KBM-7 (cell line): ENCODE data around the gene SARDH.

ENCODE experiments used
- DNase-seq: peaks from one replicate; pipeline ENCODE4 v3.0.0-alpha.2; 2015
- in situ Hi-C: fragments of 300-500 bp; cut with MboI; formaldehyde crosslinking; loops from 2 replicates; pipeline ENCODE4 v1.14.3; 2020; ENCODE audit warnings: low sequenced_read_pairs, low pct_unique_long_range_greater_than_20kb, mixed read lengths

The SARDH gene

DNA sequence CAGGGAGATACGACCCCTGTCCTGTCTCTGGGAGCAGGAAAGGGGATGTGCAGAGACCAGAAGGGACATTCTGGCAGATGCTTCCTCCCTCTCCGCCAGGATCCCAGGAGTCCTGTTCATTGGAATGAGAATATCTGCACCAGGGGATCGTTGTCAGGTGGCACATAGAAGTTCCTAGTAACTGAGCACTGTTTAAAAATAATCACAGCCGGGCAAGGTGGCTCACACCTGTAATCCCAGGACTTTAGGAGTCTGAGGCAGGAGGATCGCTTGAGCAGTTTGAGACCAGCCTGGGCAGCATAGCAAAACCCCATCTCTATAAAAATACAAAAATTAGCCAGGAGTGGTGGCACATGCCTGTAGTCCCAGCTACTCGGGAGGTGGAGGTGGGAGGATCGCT, 12.3 kb downstream of the SARDH start:
- in situ Hi-C loops, result no loop called here

GRCh38 chr9:133718563-133719315, 19.4 kb downstream of the SARDH start:
- in situ Hi-C loops, result no loop called here

More for the DNA sequence above, 12.3 kb downstream of the SARDH start:
- DNase-seq, result no peak

GRCh38 chr9:133717113-133718031, 20.8 kb downstream of the SARDH start:
- in situ Hi-C loops, result no loop called here
- DNase-seq, result no peak

More at GRCh38 chr9:133718563-133719315, 19.4 kb downstream of the SARDH start:
- DNase-seq, result no peak

GRCh38 chr9:133716564-133717112, 21.5 kb downstream of the SARDH start:
- DNase-seq, result no peak
- in situ Hi-C loops, result no loop called here

GRCh38 chr9:133715866-133716563, 22.1 kb downstream of the SARDH start:
- in situ Hi-C loops, result no loop called here
- peak; percentile 14 for DNase-seq

DNA sequence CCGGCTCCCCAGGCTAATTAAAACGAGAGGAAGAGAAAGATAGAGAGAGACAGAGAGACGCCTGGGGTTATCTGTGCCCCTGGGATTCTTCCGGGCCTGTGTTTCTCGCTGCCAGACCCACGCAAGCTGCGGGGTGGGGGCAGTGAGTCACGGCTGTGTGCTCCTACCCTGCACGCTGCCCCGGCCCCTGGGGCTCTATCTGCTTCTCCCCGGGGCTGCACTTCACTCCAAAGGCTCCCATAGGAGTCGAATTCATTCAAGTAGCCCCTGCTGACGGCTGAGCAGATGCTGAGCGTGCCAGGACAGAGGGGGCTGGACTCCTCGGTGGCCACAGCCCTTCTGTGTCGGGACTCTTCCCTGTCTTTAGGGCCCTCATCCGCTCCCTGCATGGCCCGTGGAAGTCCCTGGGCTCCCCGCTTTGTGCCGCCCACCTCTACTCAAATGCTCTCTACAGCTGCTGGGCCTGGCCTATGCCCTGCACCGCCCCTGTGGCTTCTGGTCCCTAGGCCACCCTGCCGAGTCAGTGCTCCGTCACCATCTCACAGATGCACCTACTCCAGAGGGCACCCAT, 22.8 kb downstream of the SARDH start:
- no peak for DNase-seq
- in situ Hi-C loops, result no loop called here

DNA sequence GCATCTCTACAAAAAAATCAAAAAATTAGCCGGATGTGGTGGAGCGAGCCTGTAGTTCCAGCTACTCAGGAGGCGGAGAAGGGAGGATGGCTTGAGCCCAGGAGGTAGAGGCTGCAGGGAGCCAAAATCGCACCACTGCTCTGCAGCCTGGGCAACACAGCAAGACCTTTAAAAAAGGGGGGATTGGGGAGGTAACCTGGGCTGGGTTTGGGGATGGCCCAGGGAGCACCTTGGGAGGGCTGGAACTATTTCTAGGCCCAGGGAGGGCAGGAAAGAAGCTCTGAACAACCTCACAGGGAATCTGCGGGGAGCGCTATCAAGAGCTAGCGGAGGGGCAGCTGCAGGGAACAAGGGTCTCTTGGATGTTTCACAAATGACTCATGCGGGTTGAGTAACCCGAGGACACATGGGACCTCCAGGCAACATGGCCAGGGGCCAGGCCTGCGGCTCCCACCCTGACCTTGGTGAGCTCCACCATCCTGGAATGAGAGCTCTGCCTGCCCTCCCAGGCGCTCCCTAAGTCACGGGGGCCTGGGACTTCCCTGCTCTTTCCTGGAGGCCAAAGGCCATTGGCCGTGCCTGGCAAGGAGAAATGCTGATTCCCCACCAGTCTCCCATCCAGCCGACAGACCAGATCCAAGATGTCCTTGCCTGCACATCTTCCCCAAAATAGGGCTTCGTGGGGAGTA, 23.4 kb downstream of the SARDH start:
- no peak for DNase-seq
- in situ Hi-C loops, result no loop called here

DNA sequence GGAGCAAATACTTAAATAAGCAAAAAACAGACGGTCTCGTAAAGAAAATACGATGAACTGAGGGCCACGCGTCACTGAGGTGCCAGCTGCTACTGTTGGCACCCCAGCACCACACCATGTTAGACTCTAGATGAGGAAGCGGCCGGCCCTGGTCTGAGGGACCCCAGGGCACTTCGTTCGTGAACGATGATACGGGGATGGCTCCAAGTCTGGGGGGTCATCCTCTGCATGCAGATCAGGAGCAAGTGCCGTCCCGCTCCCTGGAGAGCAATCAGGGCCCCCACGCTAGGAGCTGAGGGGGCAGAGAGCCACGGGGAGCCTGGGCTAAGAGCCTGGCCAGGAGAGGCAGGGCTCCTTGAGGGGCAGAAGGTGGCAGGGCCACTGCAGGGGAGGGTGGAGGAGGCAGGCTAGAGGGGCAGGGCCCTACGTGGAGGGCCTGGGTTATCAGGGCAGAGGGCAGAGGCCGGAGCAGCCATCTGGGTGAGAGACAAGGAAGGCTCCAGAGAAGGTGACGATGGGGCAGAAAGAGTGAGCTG, 24.1 kb downstream of the SARDH start:
- DNase-seq, result no peak
- in situ Hi-C loops, result no loop called here

DNA sequence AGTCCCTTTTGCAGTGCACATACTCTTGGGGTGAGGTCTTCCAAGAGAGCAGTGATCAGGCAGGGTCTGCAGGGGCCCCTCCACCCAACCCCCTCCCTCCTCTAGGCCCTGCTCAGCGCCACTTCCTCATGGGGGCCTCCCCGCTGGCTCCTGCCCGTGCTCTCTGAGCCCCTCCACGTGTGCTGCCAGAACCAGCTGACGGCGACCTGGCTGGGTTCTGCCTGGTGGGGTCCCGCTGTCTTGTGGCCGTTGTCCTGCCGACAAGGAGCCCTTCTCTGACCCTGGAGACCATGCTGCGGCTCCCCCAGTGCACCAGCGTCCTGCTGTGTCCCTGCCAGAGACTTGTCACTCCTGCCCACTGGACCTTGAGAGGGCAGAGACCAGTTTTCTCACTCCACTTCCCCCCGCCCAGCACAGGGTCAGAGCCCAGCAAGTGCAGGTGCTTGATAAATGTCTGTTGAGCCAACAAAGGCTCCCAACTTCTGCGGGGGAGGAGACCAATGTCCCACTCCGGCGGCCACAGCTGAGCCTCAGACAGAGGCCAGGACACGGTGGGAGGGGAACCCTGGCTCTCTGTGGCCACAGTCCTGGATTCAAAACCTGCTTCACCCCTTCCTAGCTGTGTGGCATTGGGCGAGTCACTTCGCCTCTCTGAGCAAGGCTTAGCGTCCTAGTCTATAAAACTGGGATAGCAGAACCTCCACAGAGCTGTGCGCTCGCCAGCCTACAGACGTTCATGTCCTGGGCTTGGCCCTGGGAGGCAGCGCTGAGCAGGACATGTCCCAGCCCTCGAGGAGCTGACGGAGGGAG, 24.8 kb downstream of the SARDH start:
- in situ Hi-C loops, result no loop called here
- DNase-seq, result no peak

- no peak for DNase-seq
- in situ Hi-C loops, result no loop called here
Measured at GRCh38 chr9:133712221-133713100, 25.7 kb downstream of the SARDH start.

GRCh38 chr9:133711428-133712220, 26.5 kb downstream of the SARDH start:
- in situ Hi-C loops, result no loop called here
- DNase-seq, result no peak

- no peak for DNase-seq
- in situ Hi-C loops, result no loop called here
Measured at GRCh38 chr9:133710661-133711427, 27.3 kb downstream of the SARDH start.

DNA sequence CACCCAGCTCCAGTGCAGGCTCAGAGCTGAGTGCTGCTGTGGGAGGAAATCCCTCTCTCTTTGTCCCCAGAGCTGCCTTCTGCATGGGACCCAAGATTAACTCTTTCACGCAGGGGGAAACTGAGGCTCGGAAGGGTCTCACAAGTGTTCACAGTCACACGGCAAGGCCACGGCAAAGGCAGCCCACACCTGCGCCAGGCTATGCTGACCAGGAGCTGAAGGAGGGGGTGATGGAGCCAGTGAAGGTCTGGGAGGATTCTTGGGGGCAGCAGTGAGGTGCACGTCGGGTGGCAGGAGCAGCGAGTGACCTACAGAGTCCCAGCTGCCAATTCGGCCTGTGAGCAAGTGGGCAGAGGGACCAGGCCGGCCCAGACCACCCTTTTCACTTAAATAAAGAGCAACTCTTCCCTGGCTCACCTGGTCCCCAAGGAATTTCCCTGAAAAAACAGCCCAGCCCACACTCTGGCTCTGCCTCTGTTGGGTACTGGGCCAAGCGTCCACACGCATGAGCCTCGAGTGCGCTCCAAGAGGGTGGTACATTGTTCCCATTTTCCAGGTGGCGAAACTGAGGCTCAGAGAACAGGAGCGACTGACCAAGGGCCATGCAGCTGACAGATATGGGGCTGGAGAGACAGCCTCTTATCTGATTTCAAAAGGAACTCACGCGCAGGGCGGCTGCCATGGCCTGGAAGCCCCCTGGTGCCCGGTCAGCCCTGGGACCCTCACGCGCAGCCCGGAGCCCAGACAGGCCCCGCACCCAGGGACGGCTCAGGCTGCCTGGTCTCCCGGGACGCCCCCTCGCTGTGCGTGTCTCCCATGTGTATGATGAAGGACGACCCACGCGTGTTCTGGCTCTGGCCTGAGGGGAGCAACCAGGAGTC, 28.2 kb downstream of the SARDH start:
- DNase-seq, result no peak
- in situ Hi-C loops, result no loop called here

- no peak for DNase-seq
Measured at GRCh38 chr9:133709015-133709611, 29.0 kb downstream of the SARDH start.

More at GRCh38 chr9:133709015-133709611, 29.0 kb downstream of the SARDH start:
- in situ Hi-C loops, result no loop called here
